NCI-H82 (cell line): ENCODE measurements around the gene ADGRG2.
"Not testable (repeated sequence)": the region's sequence is repeated elsewhere in the genome, so short reads cannot be mapped to it uniquely, and the experiment has no call there.

ENCODE experiments used
- DNase-seq: peaks from one replicate; lab custom pipeline; 2025; lab: John Stamatoyannopoulos, UW

Gene ADGRG2

DNA sequence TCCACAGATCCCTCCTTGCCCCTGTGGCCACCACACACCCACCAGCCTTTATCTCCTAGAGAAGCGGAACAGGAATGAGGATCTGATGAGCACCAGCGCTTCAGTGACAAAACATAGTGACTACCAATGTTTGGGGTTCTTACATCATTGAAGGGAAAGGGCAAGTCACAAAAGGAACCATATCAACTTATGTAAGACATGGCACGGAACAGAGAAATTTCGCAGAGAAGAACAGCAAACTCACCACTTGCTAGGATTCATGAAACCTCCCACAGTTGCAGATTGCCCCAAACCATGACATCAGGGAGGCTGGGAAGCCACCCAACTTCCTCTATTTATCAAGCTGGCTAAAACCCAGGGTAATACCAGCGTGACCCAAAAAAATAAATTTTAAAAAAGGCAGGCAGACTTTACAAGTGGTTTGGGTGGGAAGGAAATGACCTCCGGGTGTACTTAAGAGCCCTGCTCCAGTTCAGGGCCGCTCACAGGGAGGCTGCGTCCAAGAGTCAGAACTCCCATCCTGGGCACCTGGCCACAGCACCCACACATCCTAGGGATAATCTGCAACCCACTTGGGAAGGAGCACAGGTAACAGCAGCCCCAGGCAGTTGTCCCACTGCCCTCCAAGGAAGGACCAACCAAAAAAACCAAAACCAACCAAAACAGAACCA is 36.0 kb downstream of the ADGRG2 start:
- no peak for DNase-seq

DNA sequence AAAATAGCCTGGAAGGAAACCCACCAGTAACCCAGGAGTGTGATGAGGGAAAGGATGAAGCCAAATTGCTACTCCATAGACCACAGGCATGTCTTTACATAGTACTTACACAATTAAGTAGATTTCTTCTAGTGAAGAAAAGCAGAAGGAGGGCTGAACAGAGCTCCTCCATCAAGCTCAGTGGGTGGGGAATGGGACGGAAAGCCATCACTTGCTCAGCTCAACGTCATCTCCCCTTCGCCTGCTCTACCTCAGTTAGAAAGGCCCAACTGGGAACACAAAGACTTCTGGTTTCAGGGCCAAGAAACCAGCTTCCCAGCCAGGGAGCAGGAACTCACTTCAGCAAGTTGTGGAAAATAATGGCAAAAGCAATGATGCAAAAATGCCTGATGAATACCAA is 36.6 kb downstream of the ADGRG2 start:
- no peak for DNase-seq

DNA sequence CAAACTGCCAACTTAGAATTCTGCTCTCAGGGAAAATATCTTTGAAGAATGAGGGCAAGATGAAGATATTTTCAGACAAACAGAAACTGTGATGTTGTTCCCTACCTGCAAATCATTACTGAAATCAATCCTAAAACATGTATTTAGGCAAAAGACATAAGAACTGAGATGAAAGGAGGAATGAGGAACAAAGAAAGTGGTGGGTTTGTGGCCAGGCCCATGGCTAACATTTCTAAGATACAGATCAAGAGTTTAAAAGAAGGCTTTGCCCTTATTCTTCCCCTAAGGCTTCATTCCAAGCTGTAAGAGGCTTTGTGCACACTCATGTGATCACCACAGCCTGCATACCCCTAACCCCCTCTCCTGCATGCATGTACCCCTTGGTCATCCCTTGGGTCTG is 46.5 kb downstream of the ADGRG2 start:
- no peak for DNase-seq

DNA sequence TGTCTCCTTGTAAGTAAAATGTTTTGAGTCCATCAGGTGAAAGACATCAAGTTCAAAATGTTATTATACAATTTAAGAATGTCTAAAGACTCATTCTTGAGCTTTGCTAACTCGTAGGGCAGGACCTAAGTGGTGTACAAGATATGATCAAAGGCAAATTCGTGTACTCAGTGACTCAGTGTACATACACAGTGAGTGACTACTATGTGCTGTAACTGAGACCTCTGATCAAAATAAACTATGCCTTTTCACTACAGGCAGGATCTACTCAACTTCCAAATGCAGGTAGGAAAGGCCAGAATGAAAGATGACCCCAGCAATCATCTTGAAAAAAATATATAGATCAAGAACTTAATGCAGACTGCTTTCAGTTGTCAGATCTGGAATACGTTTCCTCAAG is 49.9 kb downstream of the ADGRG2 start:
- DNase-seq: no peak

DNA sequence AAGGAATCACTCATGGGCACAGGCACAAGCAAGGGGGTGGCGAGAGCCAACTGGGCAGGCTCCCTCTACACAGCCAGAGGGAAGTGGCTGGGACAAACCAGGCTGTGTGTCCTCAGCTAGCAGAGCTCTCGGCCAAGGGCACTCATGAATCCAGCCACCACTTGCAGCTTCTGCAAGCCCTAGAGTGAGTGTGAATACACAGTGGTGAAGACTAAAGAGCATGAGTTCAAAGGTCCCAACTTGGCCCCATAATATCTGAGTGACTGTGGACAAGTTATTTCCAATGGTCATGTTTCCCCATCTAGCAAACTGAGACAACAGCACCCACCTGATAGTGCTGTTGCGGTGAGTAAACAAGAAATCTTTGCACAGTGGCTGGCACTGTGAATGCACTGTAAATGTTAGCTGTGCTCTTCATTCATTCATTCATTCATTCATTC is 51.7 kb downstream of the ADGRG2 start:
- no peak for DNase-seq

DNA sequence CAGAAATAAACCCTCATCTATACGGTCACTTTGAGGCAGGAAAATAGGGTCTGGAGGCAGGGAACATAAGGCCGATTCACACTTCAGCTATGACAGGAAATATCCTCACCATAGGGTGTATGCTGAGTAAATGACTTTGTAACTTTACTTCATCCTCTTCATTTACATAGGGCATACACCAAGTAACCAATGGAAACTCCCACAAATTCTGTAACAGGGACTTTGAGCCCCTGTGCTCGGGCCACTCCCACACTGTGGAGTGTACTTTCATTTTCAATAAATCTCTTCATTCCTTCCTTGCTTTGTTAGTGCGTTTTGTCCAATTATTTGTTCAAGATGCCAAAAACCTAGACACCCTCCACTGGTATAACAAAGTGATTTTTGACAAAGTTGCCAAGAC is 55.3 kb downstream of the ADGRG2 start:
- not testable (repeated sequence) for DNase-seq

DNA sequence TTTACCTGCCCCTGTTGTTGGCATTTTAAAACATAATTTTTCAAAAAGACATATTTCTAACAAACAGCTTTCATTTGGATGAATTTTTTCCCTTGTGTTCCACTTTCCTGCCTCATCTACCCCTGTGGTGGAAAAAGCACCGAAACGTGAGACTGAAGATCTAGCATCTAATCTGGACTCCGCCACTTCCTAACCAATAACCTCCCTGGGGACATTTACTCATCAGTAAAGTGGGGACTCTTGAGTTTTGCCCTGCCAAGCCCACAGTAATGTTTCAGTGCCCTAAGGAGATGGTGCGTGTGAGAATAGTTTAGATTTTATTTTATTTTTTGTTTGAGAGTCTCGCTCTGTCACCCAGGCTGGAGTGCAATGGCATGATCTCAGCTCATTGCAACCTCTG is 56.7 kb downstream of the ADGRG2 start:
- no peak for DNase-seq

DNA sequence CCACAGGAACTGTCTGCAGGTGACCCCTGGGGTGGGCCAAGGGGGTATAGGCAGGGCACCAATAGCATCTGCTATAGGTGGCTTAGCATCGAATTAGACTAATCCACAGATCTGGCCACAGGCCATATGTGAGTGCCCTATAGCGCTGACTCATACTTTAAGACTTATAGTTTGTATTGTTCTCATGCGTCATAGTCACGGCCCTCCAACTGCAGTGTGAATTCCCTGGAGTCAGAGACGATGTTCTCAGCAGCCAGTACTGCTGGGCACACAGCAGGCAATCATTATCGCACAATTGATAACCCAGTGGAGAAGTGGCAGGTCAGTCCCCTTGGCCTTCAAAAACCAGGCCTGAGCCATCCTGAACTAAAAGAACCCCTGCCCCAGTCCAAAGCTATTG is 58.1 kb downstream of the ADGRG2 start:
- DNase-seq: peak; percentile 91

DNA sequence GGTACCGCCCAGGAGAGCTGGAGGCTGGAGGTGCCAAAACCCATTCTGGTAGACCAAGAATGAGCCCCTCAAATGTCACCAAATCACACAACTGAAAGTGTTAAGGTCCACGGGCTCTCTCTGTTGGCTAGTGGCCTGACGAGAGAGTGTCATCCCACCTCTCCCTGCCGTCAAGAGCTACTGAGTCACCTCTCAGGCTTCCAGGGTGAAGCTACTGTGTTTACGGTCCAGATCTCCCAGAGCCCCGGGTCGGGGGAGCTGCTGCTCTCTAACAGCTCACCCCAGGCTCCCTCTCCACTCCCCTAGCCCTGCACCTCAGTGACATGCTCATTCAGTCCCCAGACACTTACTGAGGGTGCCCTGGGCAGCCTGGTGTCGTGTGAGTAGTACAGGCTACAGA is 59.2 kb downstream of the ADGRG2 start:
- no peak for DNase-seq

DNA sequence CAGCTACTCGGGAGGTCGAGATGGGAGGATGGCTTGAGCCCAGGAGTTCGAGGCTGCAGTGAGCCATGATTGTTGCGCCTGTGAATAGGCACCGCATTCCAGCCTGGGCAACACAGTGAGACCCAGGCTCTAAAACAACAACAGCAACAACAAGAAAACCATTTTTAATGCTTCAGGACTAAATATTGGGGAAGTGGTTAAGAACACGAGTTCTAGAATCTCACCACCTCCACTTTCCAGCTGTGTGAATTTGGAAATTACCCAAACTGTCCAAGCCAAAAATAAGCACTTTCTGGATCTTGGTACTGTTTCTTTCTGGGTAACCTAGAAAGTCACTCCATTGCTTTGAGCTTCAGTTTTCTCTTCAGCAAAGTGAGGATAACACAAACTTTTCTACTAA is 63.2 kb downstream of the ADGRG2 start:
- no peak for DNase-seq

DNA sequence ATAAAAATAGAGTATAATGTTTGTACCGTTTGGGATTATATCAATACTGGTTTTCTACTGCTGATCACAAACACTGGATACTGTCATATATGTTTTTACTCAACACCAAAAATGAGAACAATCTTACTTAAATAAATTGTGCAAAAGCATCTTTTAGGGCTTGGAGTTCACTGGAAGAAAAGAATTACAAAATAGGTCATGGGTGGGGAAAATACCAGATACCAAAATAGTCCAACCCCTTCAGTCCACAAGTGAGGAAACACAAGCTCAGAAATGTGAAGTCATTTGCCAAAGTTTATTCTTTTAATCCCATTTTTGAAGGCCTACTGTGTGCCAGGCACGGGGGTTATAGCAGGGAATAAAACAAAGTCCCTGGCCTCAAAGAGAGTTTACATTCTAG is 64.4 kb downstream of the ADGRG2 start:
- no peak for DNase-seq

DNA sequence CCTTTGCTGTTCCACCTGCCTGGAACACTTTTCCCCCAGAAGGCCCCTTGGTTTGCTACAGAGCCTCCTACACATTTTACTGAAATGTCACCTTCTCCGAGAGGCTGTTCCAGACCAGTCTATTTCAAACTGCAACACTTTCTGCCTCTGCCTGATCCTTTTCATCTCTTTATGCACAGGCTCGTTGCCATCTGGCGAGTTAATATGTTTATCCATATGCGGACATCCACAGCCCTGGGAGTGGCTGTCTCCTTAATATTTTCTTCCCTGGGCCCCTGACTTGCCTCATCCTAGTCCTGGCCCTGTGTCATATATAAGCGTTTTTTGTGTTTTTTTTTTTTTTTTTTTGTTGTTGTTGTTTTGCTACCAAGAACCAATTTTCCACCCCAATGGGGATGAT is 73.2 kb downstream of the ADGRG2 start:
- no peak for DNase-seq

DNA sequence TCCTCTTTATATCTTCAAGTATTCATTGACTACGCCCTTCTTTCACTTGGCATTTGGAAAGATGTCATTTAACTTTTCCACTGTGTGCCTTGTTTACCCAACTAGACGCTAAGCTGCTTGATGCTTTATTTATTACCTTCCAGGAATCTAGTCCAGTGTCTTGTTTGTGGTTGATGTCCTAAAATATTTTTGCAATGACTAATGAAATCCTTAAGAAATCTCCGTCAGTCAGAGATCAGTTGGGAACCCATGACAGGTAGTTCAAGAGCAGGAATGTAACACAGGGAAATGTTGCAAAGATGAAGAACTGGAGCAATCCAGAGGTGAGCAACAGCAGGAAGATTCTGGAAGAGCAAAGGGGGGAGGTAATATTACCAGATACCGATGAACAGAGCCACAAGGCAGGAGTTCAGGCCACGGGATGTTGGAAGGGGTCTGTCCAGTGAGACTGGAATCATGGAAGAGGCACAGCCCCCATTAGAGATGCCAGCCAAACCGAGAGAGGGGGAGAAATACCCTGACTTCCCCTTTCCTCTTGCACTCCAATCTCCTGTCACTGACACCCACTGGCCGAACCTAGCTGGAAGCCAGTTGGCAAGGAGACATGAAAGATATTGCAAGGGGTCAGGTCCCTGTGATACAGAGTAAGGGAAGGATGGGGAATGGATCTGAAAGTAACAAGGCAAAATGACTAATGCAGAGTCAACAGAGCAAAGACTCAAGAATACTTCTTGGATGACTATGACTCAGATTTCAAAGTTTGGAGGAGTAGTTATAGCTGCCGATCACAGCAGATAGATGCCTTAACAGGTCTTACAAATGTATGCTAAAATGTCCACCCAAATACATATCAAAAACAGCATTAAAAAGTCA is 75.7 kb downstream of the ADGRG2 start:
- no peak for DNase-seq

DNA sequence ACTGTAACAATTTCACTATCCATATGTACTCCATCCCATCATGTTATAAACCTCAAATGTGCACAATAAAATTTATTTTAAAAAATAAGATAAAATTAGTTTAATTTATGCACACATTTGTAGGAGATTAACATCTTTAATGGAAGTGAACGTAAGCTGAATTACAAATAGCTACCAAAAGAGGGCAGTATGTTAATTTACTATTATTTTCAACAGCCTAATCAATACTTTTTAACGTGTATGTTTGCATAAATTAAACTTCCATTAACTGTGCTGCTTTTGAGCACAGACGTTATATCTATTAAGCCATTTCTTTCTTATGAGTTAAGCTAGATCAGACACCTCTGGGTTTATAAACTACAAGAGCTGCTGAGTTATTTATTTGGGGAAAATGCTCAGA is 81.9 kb downstream of the ADGRG2 start:
- DNase-seq: peak; percentile 33

DNA sequence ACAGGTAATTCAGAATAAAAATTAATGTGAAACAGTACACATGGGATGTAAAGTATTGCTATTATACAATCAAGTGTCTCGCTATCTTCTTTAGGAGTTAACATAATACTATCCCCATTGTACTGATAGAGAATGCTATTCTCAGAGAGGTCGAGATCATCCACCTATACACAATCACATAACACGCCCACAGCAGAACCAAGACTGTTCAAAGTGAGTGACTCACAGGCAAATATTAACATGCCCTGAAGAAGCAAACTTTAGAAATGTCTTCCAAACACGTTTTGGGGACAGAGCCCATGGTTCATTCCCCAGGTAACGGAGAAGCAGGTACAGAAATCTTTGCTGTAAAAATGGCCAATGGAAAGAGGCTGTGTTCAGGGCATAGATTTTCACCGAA is 88.2 kb downstream of the ADGRG2 start:
- DNase-seq: no peak

DNA sequence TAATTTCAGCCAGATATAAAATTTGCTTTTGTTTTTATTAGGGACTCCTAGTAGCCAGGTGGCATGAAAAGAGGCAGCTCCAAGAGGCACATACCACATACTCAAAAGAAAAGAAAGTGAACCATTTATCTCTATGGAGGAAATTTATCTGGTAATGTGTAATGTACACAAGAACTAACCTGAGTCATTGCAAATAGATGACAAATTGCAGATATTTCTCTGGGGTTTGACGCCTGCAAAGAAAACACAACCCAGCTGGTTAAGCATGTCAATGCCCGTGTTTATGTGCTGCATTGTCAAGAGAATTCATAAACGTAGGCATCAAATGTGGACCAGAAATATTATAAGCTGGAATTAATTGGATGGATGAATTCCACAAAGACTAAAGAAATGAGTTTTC is 91.5 kb downstream of the ADGRG2 start:
- no peak for DNase-seq

DNA sequence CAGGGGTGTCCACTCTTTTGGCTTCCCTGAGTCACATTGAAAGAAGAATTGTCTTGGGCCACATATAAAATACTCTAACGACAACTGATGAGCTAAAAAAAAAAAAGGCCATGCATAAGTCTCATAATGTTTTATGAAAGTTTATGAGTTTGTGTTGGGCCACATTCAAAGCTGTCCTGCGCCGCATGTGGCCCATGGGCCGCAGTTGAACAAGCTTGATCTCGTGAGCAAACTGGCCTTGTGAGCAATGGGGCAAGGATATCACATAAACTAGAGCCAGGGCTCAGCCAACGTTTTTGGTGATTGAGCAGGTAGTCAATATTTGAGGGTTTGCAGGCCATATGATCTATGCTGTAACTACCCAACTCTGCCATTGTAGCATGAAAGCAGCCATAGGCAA is 93.7 kb downstream of the ADGRG2 start:
- no peak for DNase-seq

DNA sequence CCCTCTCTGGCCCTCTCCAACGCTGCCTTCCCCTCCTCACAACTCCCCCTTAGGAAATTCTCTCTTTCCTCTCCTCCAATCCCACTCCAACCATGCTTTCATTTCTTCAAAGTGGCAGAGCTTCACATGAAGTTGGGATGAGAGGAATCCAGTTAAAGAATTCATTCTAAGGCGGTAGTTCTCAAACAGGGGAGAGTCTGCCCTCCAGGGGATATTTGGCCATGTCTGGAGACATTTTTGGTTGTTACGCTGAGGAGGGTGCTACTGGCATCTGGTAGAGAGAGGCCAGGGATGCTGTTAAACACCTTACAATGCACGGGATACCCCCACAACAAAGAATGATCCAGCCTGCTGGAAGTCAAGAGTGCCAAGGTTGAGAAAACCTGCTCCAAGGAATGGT is 97.9 kb downstream of the ADGRG2 start:
- DNase-seq: no peak

DNA sequence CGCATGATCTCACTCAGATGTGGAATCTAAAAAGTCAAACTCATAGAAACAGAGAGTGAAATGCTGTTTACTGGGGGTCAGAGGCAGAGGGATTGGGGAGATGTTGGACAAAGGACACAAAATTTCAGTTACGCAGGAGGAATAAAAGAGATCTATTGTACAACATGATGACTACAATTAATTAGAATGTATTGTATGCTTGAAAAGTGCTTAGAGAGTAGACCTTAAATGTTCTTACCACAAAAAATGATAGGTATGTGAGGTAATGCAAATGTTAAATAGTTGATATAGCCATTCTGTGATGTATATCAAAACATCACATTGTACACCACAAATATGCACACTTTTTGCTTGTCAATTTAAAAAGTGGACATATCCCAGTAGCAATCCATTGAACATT is 102.3 kb downstream of the ADGRG2 start:
- DNase-seq: no peak

DNA sequence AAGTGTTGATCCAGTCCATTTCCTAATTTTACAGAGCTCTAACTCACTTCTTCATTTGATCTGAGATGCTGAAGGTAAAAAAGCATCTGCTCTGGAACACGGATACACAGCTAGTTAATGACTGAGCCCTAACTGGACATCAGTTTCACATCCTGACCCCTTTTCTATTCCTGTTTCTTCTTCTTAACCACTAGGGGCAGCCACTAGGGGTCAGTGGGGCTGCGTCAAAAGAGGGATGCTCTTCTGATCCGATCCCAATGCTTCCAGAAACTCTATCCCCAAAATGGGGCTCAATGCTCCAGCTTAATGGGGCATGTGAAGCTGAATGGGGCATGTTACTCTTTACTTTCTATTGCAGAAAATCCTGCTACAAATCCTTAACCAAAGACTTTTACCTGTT is 105.0 kb downstream of the ADGRG2 start:
- DNase-seq: peak; percentile 78

DNA sequence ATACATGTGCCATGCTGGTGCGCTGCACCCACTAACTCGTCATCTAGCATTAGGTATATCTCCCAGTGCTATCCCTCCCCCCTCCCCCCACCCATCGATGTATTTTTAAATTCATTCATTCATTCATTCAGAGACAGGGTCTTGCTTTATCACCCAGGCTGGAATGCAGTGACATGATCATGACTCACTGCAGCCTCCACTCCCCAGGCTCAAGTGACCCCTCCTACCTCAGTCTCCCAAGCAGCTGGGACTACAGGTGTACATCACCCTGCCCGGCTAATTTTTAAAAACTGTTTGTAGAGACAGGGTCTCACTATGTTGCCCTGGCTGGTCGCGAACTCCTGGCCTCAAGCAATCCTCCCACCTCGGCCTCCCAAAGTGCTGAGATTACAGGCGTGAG is 105.7 kb downstream of the ADGRG2 start:
- not testable (repeated sequence) for DNase-seq

DNA sequence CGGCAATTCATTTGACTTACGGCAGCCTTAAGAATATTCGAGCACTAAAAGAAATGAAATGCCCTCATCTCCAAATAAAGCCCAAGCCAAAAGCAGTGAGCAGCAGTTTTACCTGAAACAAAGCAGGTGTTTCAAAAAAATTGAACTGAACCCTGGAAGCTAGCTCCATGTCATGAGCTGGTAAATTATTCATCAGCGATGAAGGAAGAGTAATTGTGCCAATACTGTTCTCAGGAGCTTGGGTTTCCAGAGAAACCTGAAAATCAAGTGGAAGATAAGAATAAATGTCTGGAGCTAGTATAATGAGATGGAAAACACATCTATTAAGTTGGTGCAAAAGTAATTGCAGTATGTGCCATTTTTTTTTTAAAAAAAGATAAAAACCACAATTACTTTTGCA is 114.4 kb downstream of the ADGRG2 start:
- DNase-seq: no peak

DNA sequence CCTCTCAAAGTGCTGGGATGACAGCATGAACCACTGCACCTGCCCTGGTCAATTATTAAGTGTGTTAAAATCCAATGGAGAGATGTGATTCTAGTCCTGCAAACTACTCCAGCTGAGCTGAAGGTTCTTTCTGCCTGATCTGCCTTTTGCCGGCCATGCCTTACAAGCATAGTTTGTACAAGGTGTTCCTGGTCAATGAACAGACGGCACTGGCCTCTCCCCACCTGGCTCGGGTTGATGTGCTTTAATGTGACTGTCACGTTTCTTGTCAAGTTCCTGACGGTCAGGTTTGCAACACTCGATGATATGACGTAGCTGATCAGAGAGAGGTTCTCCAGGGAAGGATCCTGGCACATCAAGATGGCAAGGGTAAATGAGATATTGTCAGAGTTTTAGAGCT is 115.3 kb downstream of the ADGRG2 start:
- no peak for DNase-seq

DNA sequence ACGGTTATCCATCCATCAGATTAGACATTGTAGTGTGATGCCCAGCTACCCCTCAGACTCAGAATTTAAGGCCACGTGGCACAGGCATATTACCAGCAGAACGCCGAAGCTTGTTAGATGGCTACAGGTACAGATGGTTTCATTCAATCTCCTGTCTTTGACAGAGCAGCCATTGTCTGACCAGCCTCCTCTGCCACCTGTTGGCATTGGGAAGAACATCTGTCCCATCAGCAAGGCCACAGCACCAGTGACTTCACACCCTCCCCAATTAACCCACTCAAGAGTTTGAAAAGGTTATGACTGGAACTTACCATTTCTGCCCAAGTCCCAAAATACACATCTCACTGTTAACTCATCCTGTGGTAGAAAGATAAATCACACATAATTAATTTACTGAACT is 116.4 kb downstream of the ADGRG2 start:
- DNase-seq: peak; percentile 45
